SH-SY5Y (cell line): ENCODE results near the gene NCOR2.

ENCODE experiments used
- GATA2 ChIP-seq: IDR thresholded peaks from 2 replicates; pipeline ENCODE4 v1.6.1; 2011; ENCODE audit warnings: mild to moderate bottlenecking, low read depth, low read length
- GATA3 ChIP-seq: IDR thresholded peaks from 2 replicates; pipeline ENCODE4 v1.6.1; 2011; ENCODE audit warnings: low read depth, mild to moderate bottlenecking, low read length, moderate library complexity

The NCOR2 gene

GRCh38 chr12:124605883-124606774, 38.7 kb upstream of the NCOR2 start:
- TF ChIP-seq GATA3, result no peak
- no peak for TF ChIP-seq GATA2

GRCh38 chr12:124605150-124605882, 37.9 kb upstream of the NCOR2 start:
- TF ChIP-seq GATA3 (no peak), GATA2 (no peak)

- TF ChIP-seq GATA2 (no peak), GATA3 (no peak)
These were observed 36.9 kb upstream of the NCOR2 start for GRCh38 chr12:124604264-124604680.

- no peak for TF ChIP-seq GATA3
- peak; percentile 70 for TF ChIP-seq GATA2
These were observed 36.4 kb upstream of the NCOR2 start for GRCh38 chr12:124603831-124604251.

- TF ChIP-seq GATA3, result no peak
- TF ChIP-seq GATA2, result no peak
These were observed 35.7 kb upstream of the NCOR2 start for GRCh38 chr12:124603100-124603541.

GRCh38 chr12:124601706-124602105, 34.3 kb upstream of the NCOR2 start:
- no peak for TF ChIP-seq GATA2
- no peak for TF ChIP-seq GATA3

- TF ChIP-seq GATA3 (no peak), GATA2 (no peak)
These were observed 31.9 kb upstream of the NCOR2 start for GRCh38 chr12:124599074-124599999.

GRCh38 chr12:124597041-124597440, 29.6 kb upstream of the NCOR2 start:
- TF ChIP-seq GATA3, result no peak
- TF ChIP-seq GATA2, result no peak

- no peak for TF ChIP-seq GATA2
- no peak for TF ChIP-seq GATA3
These were observed 28.0 kb upstream of the NCOR2 start for GRCh38 chr12:124595444-124595843.

GRCh38 chr12:124594851-124595250, 27.4 kb upstream of the NCOR2 start:
- no peak for TF ChIP-seq GATA3
- TF ChIP-seq GATA2, result no peak

GRCh38 chr12:124593851-124594401, 26.5 kb upstream of the NCOR2 start:
- TF ChIP-seq GATA3 (no peak), GATA2 (no peak)

- no peak for TF ChIP-seq GATA3
- TF ChIP-seq GATA2, result no peak
These were observed 25.8 kb upstream of the NCOR2 start for GRCh38 chr12:124593176-124593575.

- TF ChIP-seq GATA2, result no peak
- no peak for TF ChIP-seq GATA3
These were observed 25.2 kb upstream of the NCOR2 start for GRCh38 chr12:124592481-124593160.

GRCh38 chr12:124592050-124592449, 24.6 kb upstream of the NCOR2 start:
- TF ChIP-seq GATA2 (no peak), GATA3 (no peak)
